ENCODE data around the gene NAPB.

- TF ChIP-seq EP300 (IDR thresholded peaks at IDR 0.05; ENCODE audit: low read depth) (no peak), CTCF (IDR thresholded peaks at IDR 0.05) (no peak), POLR2AphosphoS5 (IDR thresholded peaks at IDR 0.05) (no peak)
These were observed 50.4 kb downstream of the NAPB start for GRCh38 chr20:23370873-23371272.

Measured in transverse colon (tissue), 4 donors.